Urothelium cell line (cell line): ENCODE results near the gene PCSK4.
"Not testable (repeated sequence)": the region's sequence is repeated elsewhere in the genome, so short reads cannot be mapped to it uniquely, and the experiment has no call there.

Source experiments
- DNase-seq: peaks from one replicate; pipeline ENCODE4 v3.0.0; 2011; ENCODE audit warnings: low spot score, mixed read lengths
- FAIRE-seq: peaks from 2 replicates; lab custom pipeline; 2011; peaks lifted over from hg19 to GRCh38; lab: Jason Lieb, UNC

Gene PCSK4

DNA sequence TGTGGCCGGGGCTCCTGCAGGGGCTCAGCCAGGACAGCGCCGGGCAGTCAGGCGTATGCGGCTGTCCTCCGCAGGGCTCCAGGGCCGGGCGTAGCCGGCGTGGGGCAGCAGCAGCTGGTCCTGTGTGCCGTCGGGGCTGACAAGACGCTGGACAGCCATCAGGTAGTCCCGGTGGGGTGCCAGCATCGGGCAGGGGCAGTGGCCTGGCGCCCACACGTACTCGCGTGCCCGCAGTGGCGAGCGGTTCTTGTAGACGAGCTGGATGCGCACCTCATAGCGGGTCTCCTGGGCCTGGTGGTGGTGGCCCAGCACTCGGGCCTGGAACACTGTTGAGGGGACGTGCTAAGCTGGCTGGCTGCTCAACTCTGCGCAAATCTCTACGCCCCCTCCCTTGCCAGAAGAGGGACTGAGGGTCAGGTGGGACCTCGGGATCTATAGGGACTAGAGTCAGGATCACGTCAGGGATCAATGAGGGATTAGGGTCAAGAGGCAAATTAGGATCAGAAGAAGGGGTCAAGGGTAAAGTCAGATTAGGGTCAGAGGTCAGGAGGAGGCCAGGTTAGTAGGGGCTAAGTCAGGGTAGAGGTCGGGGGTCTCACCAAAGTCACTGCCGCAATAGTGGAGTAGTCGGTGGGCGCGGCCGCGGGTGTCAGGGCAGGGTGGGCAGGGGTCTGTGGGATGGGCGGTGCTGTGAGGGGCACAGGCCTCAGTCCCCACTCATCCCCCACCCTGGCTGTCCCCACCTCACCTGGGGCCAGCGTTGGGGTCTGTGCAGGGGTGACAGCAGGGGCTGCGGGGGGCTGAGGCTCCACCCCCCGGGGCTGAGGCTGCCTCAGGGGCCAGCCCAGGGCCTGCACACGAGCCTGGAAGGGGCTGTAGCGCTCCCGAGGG lies 16.1 kb upstream of the PCSK4 start:
- DNase-seq: no peak
- no peak for FAIRE-seq

GRCh38 chr19:1505012-1505411 lies 14.9 kb upstream of the PCSK4 start:
- DNase-seq (no peak), FAIRE-seq (no peak)

DNA sequence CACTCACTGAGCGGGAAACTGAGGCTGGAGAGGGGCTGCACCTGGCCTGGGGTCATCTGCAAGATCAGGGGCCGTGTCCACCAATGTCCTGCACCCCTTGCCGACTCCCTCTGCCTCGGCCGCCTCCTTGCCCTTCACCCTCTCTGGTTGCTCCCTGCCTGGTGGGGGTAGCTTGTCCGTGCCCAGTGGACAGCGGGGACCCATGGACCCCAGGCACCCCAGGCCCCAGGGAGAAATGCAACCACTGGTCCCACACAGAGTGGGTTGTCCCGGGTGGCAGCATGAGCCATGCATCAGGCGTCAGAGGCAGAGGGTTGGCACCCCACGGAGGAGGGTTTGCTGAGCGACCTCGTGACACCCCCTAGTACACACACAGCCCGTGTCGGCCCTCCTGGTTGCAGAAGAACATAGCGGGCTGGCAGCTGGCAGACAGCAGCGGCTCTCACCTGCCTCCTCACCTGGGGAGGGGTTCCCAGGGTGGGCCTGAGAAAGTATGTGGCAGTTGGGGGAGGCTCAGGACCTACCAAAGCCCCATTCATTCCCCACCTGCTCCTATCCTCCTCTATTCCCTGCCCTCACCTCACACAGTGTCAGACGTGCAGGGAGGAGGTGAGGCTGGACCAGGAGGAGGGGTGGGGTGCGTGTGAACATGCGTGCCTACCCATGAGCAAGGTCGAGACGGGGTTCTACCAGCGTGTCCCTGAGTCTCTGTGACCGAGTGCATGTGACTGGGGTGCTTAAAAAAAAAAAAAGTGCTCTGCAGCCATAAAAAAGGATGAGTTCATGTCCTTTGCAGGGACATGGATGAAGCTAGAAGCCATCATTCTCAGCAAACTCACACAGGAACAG lies 14.0 kb upstream of the PCSK4 start:
- FAIRE-seq (no peak), DNase-seq (no peak)

DNA sequence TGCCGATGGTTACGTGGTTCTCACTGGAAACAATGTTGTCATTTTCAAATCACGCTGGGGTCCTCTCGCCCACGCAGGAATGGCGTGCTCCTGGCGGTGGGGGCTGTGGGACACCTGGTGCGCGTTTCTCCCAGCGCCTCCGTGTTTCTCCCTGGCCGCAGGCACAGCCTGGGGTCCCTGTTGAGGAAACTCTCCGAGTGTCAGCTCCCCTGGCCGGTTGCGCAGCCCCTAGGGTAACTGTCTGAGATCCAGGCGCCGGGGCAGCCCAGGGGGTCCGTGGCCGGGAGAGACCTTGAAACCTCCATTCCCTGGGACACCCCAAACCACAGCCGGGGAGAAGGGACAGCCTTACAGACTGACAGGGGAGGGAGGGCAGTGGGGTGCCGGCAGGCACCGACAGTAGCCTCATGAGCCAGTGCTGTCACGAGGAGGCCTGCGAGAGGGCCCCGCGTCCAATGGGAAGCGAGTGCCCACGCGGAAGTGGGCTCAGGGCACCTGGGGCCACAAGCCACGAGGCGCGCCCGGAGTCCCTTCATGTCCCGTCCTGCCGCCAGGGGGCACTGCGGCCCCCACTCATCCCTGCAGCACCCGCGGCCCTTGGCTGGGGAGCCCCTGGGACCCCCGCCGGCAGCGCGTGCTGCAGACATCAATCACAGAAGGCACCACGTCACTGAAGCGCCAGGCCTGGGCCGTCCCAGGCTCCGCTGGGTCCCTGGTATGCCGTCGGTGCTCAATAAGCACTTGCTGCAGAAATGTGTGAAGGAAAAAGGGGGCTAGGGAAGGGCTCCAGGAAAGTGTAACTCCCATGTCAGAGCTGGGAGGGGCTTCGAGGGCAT lies 13.2 kb upstream of the PCSK4 start:
- FAIRE-seq (no peak), DNase-seq (peak; percentile 46)

DNA sequence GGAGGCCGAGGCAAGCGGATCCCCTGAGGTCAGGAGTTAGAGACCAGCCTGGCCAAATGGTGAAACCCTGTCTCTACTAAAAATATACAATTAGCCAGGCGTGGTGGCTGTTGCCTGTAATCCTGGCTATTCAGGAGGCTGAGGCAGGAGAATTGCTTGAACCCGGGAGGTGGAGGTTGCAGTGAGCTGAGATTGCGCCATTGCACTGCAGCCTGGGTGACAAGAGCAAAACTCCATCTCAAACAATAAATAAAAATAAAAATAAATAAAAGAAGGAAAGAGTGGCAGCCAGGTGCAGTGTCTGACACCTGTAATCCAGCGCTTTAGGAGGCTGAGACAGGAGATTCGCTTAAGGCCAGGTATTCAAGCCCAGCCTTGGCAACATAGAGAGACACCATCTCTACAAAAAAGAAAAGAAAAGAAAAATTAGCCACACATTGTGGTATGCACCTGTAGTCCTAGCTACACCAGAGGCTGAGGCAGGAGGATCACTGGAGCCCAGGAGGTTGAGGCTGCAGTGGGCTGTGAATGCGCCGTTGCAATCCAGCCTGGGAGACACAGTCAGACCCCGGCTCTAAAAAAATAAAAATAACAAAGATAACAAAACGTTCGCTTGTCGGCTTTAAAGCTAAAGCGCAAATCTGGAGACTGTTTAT lies 12.4 kb upstream of the PCSK4 start:
- no peak for FAIRE-seq
- no peak for DNase-seq

GRCh38 chr19:1501200-1501595 lies 11.0 kb upstream of the PCSK4 start:
- DNase-seq: no peak

GRCh38 chr19:1499231-1499630 lies 9.1 kb upstream of the PCSK4 start:
- not testable (repeated sequence) for DNase-seq, FAIRE-seq

More at GRCh38 chr19:1501200-1501595, 11.0 kb upstream of the PCSK4 start:
- FAIRE-seq: no peak

DNA sequence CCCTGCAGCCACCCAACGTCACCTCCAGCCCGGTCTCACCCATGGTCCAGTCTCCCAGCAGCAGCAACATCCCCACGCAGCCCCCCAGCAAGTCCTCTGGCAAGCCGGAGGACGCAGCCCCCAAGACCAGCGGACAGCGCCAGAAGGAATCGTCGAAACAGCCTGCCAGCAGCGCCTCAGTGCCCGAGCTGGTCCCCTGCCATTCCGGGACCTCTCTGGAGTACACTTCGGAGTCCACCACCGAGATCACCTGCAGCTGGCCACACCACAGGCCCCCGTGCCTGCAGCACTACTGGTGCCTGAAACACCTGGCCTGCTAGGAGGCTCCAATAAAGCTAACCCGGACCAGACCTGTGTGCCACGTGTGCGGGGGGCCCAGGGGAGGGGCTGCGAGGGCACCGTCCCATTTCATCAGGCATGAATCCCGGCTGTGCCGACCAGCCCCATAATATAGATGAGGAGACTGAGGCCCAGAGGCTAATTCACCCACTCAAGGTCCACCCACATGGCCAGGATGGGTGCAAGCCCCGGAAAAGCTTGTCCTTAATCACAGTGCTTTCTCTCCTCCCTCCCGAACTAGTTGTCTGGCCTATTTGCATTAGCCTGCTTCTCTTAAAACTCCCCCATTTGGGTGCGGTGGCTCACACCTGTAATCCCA lies 7.6 kb upstream of the PCSK4 start:
- FAIRE-seq (no peak), DNase-seq (no peak)

- FAIRE-seq (no peak), DNase-seq (no peak)
These were observed 6.8 kb upstream of the PCSK4 start for GRCh38 chr19:1496714-1497577.

- FAIRE-seq: no peak
- DNase-seq: no peak
These were observed 5.9 kb upstream of the PCSK4 start for GRCh38 chr19:1495799-1496713.

- DNase-seq: no peak
- no peak for FAIRE-seq
These were observed 5.1 kb upstream of the PCSK4 start for GRCh38 chr19:1495051-1495798.

DNA sequence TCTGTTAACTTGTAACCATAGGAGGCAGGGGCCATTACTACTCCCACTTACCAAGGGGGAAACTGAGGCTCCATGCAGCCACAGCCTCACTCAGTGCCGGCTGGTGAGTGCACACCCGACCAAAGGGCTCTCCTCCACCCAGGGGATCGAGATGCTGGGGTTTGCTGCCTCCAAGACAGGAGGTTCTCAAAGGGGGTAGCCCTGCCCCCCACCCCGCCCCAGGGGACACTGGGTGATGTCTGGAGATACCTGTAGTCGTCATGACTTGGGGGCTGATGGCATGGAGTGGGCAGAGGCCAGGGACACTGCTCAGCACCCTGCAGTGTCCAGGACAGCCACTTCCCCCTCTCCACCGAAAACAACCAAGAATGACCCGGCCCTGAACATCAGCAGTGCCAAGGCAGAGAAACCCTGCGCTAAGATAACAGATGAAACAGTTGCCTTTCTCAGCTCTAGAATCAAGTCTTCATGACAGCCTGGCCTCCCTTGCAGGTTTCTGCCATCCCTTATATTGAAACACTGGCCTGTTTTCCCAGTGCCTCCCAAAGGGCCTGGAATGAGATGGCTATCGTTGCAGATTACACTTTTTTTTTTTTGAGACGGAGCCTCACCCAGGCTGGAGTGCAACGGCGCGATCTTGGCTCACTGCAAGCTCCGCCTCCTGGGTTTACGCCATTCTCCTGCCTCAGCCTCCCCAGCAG lies 4.1 kb upstream of the PCSK4 start:
- FAIRE-seq: no peak
- no peak for DNase-seq

GRCh38 chr19:1492474-1493006 lies 2.4 kb upstream of the PCSK4 start:
- DNase-seq (no peak), FAIRE-seq (no peak)

GRCh38 chr19:1491849-1492170 lies 1.7 kb upstream of the PCSK4 start:
- DNase-seq (no peak), FAIRE-seq (no peak)

GRCh38 chr19:1491114-1491848 lies 1.1 kb upstream of the PCSK4 start, which contains the start of gene REEP6:
Gene REEP6 (plus strand): TSS chr19:1491181. CDS start chr19:1491270, 89 bp downstream.
- DNase-seq (no peak), FAIRE-seq (no peak)
